Panc1 (cell line): ENCODE measurements around the gene HTR3B.

ENCODE experiments used
- POLR2AphosphoS5 ChIP-seq: IDR thresholded peaks from 2 replicates; pipeline ENCODE4 v1.6.1; 2012; ENCODE audit warnings: mild to moderate bottlenecking, low read depth, low read length, moderate library complexity
- TF ChIP-seq, protein P1 (sequence below): fragments of 450-650 bp; IDR thresholded peaks from 2 replicates; pipeline ENCODE4 v1.5.1; 2017; ENCODE audit warnings: mild to moderate bottlenecking
- TF ChIP-seq, protein P2 (sequence below), 2 experiments: IDR thresholded peaks; 2 replicates each; pipeline ENCODE4 v1.6.1; 2011 to 2012; ENCODE audit warnings: low read depth in 2 of 2, control low read depth in 1 of 2, low read length in 1 of 2, mild to moderate bottlenecking in 1 of 2, moderate library complexity in 1 of 2; ENCODE audit not compliant: insufficient read depth in 1 of 2

DNA sequence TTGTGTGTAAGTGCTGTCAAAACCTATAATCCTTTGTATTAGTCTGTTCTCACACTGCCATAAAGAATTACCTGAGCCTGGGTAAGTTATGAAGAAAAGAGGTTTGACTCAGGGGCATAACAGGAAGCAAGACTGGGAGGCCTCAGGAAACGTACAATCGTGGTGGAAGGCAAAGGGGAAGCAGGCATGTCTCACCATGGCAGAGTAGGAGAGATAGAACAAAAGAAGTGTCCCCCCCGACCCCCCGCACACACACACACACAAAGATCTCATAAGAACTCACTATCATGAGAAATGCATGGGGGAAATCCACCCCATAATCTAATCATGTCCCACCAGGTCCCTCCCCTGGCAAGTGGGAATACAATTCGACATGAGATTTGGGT is 26.9 kb upstream of the HTR3B start:
- TF ChIP-seq, protein P1, sequence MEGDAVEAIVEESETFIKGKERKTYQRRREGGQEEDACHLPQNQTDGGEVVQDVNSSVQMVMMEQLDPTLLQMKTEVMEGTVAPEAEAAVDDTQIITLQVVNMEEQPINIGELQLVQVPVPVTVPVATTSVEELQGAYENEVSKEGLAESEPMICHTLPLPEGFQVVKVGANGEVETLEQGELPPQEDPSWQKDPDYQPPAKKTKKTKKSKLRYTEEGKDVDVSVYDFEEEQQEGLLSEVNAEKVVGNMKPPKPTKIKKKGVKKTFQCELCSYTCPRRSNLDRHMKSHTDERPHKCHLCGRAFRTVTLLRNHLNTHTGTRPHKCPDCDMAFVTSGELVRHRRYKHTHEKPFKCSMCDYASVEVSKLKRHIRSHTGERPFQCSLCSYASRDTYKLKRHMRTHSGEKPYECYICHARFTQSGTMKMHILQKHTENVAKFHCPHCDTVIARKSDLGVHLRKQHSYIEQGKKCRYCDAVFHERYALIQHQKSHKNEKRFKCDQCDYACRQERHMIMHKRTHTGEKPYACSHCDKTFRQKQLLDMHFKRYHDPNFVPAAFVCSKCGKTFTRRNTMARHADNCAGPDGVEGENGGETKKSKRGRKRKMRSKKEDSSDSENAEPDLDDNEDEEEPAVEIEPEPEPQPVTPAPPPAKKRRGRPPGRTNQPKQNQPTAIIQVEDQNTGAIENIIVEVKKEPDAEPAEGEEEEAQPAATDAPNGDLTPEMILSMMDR, result no peak
- TF ChIP-seq, protein P2, sequence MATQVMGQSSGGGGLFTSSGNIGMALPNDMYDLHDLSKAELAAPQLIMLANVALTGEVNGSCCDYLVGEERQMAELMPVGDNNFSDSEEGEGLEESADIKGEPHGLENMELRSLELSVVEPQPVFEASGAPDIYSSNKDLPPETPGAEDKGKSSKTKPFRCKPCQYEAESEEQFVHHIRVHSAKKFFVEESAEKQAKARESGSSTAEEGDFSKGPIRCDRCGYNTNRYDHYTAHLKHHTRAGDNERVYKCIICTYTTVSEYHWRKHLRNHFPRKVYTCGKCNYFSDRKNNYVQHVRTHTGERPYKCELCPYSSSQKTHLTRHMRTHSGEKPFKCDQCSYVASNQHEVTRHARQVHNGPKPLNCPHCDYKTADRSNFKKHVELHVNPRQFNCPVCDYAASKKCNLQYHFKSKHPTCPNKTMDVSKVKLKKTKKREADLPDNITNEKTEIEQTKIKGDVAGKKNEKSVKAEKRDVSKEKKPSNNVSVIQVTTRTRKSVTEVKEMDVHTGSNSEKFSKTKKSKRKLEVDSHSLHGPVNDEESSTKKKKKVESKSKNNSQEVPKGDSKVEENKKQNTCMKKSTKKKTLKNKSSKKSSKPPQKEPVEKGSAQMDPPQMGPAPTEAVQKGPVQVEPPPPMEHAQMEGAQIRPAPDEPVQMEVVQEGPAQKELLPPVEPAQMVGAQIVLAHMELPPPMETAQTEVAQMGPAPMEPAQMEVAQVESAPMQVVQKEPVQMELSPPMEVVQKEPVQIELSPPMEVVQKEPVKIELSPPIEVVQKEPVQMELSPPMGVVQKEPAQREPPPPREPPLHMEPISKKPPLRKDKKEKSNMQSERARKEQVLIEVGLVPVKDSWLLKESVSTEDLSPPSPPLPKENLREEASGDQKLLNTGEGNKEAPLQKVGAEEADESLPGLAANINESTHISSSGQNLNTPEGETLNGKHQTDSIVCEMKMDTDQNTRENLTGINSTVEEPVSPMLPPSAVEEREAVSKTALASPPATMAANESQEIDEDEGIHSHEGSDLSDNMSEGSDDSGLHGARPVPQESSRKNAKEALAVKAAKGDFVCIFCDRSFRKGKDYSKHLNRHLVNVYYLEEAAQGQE (IDR thresholded peaks at IDR 0.05; ENCODE audit: insufficient read depth in 1 of 2, low read depth in 2 of 2, low read length in 1 of 2), result no peak
- no peak for TF ChIP-seq POLR2AphosphoS5
